DND-41 (cell line): ENCODE measurements around the gene ZDHHC22.

Source experiments
- ATAC-seq: fragments of 200-7000 bp; cut with Tn5 transposase; 3 replicates; pipeline ENCODE4 v1.9.1; 2021; ENCODE audit warnings: low read depth; ENCODE audit not compliant: insufficient read depth
- DNase-seq: peaks from one replicate; pipeline ENCODE4 v3.0.0-alpha.2; 2020
- H2AFZ ChIP-seq: 2 replicates; pipeline ENCODE4 v1.6.0; 2012; ENCODE audit warnings: low read depth, low read length
- H3K27ac ChIP-seq: 2 replicates; pipeline ENCODE4 v1.5.1; 2012; ENCODE audit warnings: low read length, inconsistent platforms
- H3K27me3 ChIP-seq: fragments of 200-600 bp; sonication (generic); 2 replicates; pipeline ENCODE4 v1.6.0; 2012; ENCODE audit warnings: low read length, mild to moderate bottlenecking, inconsistent platforms; ENCODE audit not compliant: insufficient read depth, poor library complexity
- H3K36me3 ChIP-seq: 2 replicates; pipeline ENCODE4 v1.5.1; 2012; ENCODE audit warnings: low read length, inconsistent platforms; ENCODE audit not compliant: insufficient read depth
- H3K4me1 ChIP-seq: 2 replicates; pipeline ENCODE4 v1.5.1; 2012; ENCODE audit warnings: mild to moderate bottlenecking, low read length; ENCODE audit not compliant: insufficient read depth
- H3K4me2 ChIP-seq: 2 replicates; pipeline ENCODE4 v1.6.0; 2012; ENCODE audit warnings: mild to moderate bottlenecking, moderate library complexity, low read length, inconsistent platforms; ENCODE audit not compliant: insufficient read depth
- H3K4me3 ChIP-seq, 2 experiments: fragments of 200-600 bp in 1 of 2; shearing (Covaris generic) in 1 of 2; 2 replicates each; pipeline ENCODE4 v1.5.1; 2012 to 2016; ENCODE audit warnings: inconsistent platforms in 2 of 2, low read length in 2 of 2, mild to moderate bottlenecking in 2 of 2, low read depth in 1 of 2, moderate library complexity in 1 of 2
- H3K79me2 ChIP-seq: 2 replicates; pipeline ENCODE4 v1.6.0; 2012; ENCODE audit warnings: low read length, inconsistent platforms; ENCODE audit not compliant: insufficient read depth
- H3K9ac ChIP-seq: 2 replicates; pipeline ENCODE4 v1.6.0; 2012; ENCODE audit warnings: low read depth, mild to moderate bottlenecking, inconsistent platforms, low read length, moderate library complexity
- H3K9me3 ChIP-seq: 2 replicates; pipeline ENCODE4 v1.5.1; 2012; ENCODE audit warnings: low read length, moderate library complexity, mild to moderate bottlenecking, inconsistent platforms; ENCODE audit not compliant: insufficient read depth, severe bottlenecking
- H4K20me1 ChIP-seq: 2 replicates; pipeline ENCODE4 v1.6.0; 2012; ENCODE audit warnings: low read length; ENCODE audit not compliant: insufficient read depth
- EZH2 ChIP-seq: IDR thresholded peaks from 3 replicates; pipeline ENCODE4 v1.6.1; 2012; ENCODE audit warnings: borderline replicate concordance, low read depth, mild to moderate bottlenecking, moderate library complexity, low read length, inconsistent platforms; ENCODE audit not compliant: severe bottlenecking
- TF ChIP-seq, protein P1 (sequence below): IDR thresholded peaks from 2 replicates; pipeline ENCODE4 v1.5.1; 2012; ENCODE audit warnings: borderline replicate concordance, low read length, moderate library complexity, mild to moderate bottlenecking; ENCODE audit not compliant: poor library complexity, severe bottlenecking; ENCODE audit errors: extremely low read depth

Gene ZDHHC22

GRCh38 chr14:77092676-77093075 lies 48.9 kb downstream of the ZDHHC22 start:
- Histone ChIP-seq H3K4me3 (no peak overlapping the region), H3K9ac (no peak overlapping the region), H3K27me3 (peaks cover 2% of the 10 kb centered on the region), H3K9me3 (peaks cover 6% of the 10 kb centered on the region), H3K79me2 (peaks cover 8% of the 10 kb centered on the region), H4K20me1 (no peaks in the 10 kb centered on the region), H3K4me2 (no peak overlapping the region), H3K27ac (no peak overlapping the region), H3K4me1 (peaks cover 10% of the 10 kb centered on the region), H3K36me3 (no peaks in the 10 kb centered on the region), H2AFZ (no peak overlapping the region)
- ATAC-seq (no peak), DNase-seq (no peak)
- TF ChIP-seq, protein P1, sequence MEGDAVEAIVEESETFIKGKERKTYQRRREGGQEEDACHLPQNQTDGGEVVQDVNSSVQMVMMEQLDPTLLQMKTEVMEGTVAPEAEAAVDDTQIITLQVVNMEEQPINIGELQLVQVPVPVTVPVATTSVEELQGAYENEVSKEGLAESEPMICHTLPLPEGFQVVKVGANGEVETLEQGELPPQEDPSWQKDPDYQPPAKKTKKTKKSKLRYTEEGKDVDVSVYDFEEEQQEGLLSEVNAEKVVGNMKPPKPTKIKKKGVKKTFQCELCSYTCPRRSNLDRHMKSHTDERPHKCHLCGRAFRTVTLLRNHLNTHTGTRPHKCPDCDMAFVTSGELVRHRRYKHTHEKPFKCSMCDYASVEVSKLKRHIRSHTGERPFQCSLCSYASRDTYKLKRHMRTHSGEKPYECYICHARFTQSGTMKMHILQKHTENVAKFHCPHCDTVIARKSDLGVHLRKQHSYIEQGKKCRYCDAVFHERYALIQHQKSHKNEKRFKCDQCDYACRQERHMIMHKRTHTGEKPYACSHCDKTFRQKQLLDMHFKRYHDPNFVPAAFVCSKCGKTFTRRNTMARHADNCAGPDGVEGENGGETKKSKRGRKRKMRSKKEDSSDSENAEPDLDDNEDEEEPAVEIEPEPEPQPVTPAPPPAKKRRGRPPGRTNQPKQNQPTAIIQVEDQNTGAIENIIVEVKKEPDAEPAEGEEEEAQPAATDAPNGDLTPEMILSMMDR, result no peak
- no peak for TF ChIP-seq EZH2

- Histone ChIP-seq H3K9me3 (peaks cover 6% of the 10 kb centered on the region), H3K4me1 (peaks cover 3% of the 10 kb centered on the region), H3K27me3 (peaks cover 2% of the 10 kb centered on the region), H3K27ac (no peak overlapping the region), H3K9ac (no peak overlapping the region), H3K4me3 (no peak overlapping the region), H3K4me2 (no peak overlapping the region), H3K36me3 (no peaks in the 10 kb centered on the region), H2AFZ (no peak overlapping the region), H3K79me2 (no peaks in the 10 kb centered on the region), H4K20me1 (no peaks in the 10 kb centered on the region)
- no peak for ATAC-seq
- TF ChIP-seq EZH2, result no peak
- TF ChIP-seq, protein P1, result no peak
- DNase-seq, result no peak
These were observed 50.1 kb downstream of the ZDHHC22 start for GRCh38 chr14:77091518-77091917.

- Histone ChIP-seq H3K4me2 (no peak overlapping the region), H3K4me3 (no peak overlapping the region), H2AFZ (no peak overlapping the region), H3K9me3 (peaks cover 6% of the 10 kb centered on the region), H4K20me1 (no peaks in the 10 kb centered on the region), H3K27ac (no peak overlapping the region), H3K79me2 (no peaks in the 10 kb centered on the region), H3K4me1 (no peaks in the 10 kb centered on the region), H3K36me3 (no peaks in the 10 kb centered on the region), H3K9ac (no peak overlapping the region), H3K27me3 (peaks cover 5% of the 10 kb centered on the region)
- DNase-seq, result no peak
- TF ChIP-seq, protein P1, result no peak
- no peak for TF ChIP-seq EZH2
- no peak for ATAC-seq
These were observed 52.9 kb downstream of the ZDHHC22 start for GRCh38 chr14:77088645-77089044.

GRCh38 chr14:77088219-77088618 lies 53.4 kb downstream of the ZDHHC22 start:
- Histone ChIP-seq H3K9ac (no peak overlapping the region), H2AFZ (no peak overlapping the region), H4K20me1 (no peaks in the 10 kb centered on the region), H3K4me2 (no peak overlapping the region), H3K4me3 (no peak overlapping the region), H3K27ac (no peak overlapping the region), H3K9me3 (peaks cover 6% of the 10 kb centered on the region), H3K27me3 (peaks cover 5% of the 10 kb centered on the region), H3K36me3 (no peaks in the 10 kb centered on the region), H3K4me1 (no peaks in the 10 kb centered on the region), H3K79me2 (no peaks in the 10 kb centered on the region)
- TF ChIP-seq, protein P1, result no peak
- no peak for TF ChIP-seq EZH2
- DNase-seq, result no peak
- ATAC-seq, result no peak
